Mesodermal cell (in vitro differentiated cells): Measurements from ENCODE around the gene CHMP2B.
A peak's percentile ranks its signal among the peaks of the same experiment; 100 is the strongest.

Source experiments
- H3K27ac ChIP-seq: 2 replicates; pipeline ENCODE4 v1.7.0; 2013; ENCODE audit warnings: mild to moderate bottlenecking, low read depth, low read length, moderate library complexity; ENCODE audit not compliant: severe bottlenecking
- H3K36me3 ChIP-seq: 2 replicates; pipeline ENCODE4 v1.7.1; 2013; ENCODE audit warnings: mild to moderate bottlenecking, low read length, moderate library complexity; ENCODE audit not compliant: control insufficient read depth, insufficient read depth
- H3K4me1 ChIP-seq: one replicate; pipeline ENCODE4 v1.7.1; 2013; ENCODE audit warnings: mild to moderate bottlenecking, low read length; ENCODE audit not compliant: insufficient read depth, control insufficient read depth, poor library complexity, severe bottlenecking
- H3K4me3 ChIP-seq: 2 replicates; pipeline ENCODE4 v1.7.0; 2013; ENCODE audit warnings: low read length, control low read depth, mild to moderate bottlenecking; ENCODE audit not compliant: insufficient read depth, poor library complexity, severe bottlenecking; ENCODE audit errors: extremely low read depth
- H3K9me3 ChIP-seq: 2 replicates; pipeline ENCODE4 v1.7.1; 2013; ENCODE audit warnings: mild to moderate bottlenecking, low read length, moderate library complexity; ENCODE audit not compliant: control insufficient read depth
- WGBS, 2 experiments: methylation state at CpG; one replicate each; pipeline ENCODE4 v1.1.5; 2013; ENCODE audit warnings: missing lambda C conversion rate in 2 of 2; ENCODE audit not compliant: insufficient coverage in 2 of 2; 5-methylcytosine and 5-hydroxymethylcytosine counted together

The CHMP2B gene

DNA sequence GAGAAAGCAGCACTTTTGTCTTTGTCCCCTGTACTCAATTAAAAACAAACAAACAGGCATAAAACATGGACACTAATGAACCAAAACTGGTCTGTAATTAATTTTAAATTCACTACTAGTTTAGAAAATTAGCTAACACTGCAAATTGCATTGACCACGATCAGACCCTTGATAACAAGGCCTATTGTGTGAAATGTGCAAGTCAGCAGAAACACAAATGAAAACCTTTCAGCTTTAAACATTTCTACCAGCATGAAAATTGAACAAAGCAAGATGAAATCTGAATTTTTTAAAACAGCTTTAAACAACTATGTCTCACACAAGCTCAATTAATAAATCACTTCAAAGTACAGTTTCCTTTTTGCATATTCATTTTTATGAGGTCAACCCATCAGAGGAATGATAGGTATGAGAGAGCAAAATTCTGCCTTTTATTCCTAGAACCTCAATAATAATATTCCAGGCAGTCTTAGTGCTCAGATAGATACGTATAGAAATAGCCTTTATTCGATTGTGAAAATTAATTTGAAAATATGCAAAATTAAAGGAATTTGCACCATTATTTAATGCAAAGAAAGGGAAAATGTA, 27.0 kb upstream of the CHMP2B start:
- Histone ChIP-seq H3K27ac (no peak overlapping the region), H3K4me1 (no peaks in the 10 kb centered on the region), H3K9me3 (peaks cover 6% of the 10 kb centered on the region), H3K4me3 (no peak overlapping the region), H3K36me3 (no peaks in the 10 kb centered on the region)
- no CpG with 5 or more reads among the region's 3 CpGs for WGBS, 2 experiments

DNA sequence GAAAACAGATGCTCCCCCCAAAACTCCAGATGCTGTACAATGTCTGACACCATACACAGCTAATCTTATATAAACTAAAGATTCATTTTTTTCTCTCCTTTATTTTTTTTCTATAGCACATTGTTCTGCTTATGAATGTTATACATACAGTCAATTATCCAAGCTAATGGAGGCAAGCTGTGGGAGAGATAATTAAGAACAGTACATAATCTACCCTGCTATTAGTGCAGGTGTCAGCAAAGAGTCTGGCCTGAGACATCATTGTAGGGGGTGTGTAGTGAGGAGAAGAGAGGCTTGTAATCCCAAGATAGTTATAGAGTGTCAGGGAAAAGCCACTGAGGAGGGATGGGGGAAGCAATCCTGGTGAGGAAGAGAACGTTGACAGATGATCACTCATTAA, 25.4 kb upstream of the CHMP2B start:
- Histone ChIP-seq H3K27ac (no peak overlapping the region), H3K9me3 (no peaks in the 10 kb centered on the region), H3K4me1 (no peaks in the 10 kb centered on the region), H3K36me3 (no peaks in the 10 kb centered on the region), H3K4me3 (no peak overlapping the region)
- no CpG with 5 or more reads among the region's 1 CpG for WGBS, 2 experiments

DNA sequence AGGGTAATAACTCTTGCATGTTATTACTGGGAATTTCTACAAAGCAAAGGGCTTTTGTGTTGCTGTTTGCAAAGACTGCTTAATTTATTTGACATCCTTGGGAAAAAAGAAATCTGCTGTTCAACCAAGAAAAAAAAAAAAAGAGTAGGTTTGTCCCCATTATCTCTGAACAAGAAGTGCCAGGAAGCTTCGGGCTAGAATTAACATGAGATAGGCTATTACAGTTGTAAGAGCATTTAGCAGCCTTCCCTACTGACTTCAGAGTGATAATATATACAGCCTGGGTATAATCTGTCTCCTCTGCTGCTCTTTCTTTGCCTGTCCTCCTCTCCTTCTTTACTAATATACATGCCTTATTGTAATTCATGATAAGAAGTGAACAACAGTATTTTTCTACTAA, 23.3 kb upstream of the CHMP2B start:
- Histone ChIP-seq H3K27ac (no peak overlapping the region), H3K9me3 (no peaks in the 10 kb centered on the region), H3K4me3 (no peak overlapping the region), H3K4me1 (no peaks in the 10 kb centered on the region), H3K36me3 (no peaks in the 10 kb centered on the region)
- WGBS, 2 experiments, result no CpG with 5 or more reads among the region's 1 CpG

DNA sequence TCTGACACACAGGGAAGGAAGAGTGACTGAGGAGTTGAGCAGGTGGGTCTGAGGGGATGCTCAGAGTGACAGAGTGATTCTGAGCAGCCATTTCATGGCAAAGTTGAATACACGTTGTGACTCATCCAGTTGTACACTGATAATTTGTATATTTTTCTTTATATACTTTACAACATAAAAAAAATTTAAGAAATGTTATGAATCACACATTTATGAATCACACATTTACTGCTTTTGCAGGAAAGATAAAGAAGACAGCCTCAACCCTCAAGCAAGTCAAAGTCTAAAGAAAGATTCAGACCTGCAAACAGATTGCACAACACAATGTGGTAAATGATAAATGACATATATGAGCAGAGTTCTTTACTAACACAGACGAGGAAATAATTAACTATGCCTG, 21.0 kb upstream of the CHMP2B start:
- H3K27ac ChIP-seq, result no peak overlapping the region
- no peak overlapping the region for H3K4me3 ChIP-seq
- no CpG with 5 or more reads among the region's 2 CpGs for WGBS, 2 experiments
- H3K36me3 ChIP-seq, result no peaks in the 10 kb centered on the region
- H3K4me1 ChIP-seq, result no peaks in the 10 kb centered on the region
- no peaks in the 10 kb centered on the region for H3K9me3 ChIP-seq

GRCh38 chr3:87206635-87207034, 20.5 kb upstream of the CHMP2B start:
- 80% methylated on average over 1 of the region's 1 CpG; no CpG with 5 or more reads in 1 of the 2 experiments for WGBS, 2 experiments
- Histone ChIP-seq H3K9me3 (no peaks in the 10 kb centered on the region), H3K4me1 (no peaks in the 10 kb centered on the region), H3K36me3 (no peaks in the 10 kb centered on the region), H3K4me3 (no peak overlapping the region), H3K27ac (no peak overlapping the region)

DNA sequence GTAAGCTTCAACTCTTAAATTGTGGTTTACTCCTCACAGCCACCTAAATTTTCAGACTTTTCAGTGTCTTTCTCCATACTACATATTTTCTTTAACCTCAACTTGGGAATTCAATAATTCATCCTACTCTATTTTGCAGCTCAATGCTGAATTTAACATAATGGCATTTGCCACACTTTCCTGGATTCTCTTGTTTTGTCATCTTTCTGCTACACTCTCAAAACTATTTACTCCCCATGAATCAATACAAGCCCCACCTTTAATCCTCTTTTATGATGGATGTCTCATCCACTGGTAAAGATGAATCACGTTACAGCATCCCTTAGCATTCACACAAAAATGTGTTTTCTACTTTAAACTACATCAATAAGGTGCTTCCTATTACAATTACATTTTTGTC, 19.6 kb upstream of the CHMP2B start:
- H3K4me1 ChIP-seq, result no peaks in the 10 kb centered on the region
- H3K36me3 ChIP-seq, result no peaks in the 10 kb centered on the region
- H3K4me3 ChIP-seq, result no peak overlapping the region
- WGBS, 2 experiments, result 100% methylated on average over 1 of the region's 1 CpG; no CpG with 5 or more reads in 1 of the 2 experiments
- H3K27ac ChIP-seq, result no peak overlapping the region
- H3K9me3 ChIP-seq, result no peaks in the 10 kb centered on the region

DNA sequence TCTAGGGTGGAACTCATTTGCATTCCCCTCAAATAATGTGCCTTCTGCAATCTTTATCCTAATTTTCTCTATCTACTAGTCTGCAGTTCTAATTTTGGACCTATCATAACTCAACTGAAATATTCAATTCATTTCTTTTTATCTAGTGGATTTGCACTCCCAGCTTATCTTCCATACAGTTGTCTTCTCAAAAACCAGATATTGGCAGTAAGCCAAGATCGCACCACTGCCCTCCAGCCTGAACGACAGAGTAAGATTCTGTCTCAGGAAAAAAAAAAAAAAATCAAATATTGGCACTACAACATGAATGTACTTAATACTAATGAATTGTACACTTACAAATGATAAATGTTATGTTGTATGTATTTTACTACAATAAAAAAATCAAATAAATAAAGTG, 18.0 kb upstream of the CHMP2B start:
- WGBS, 2 experiments, result no CpG with 5 or more reads among the region's 2 CpGs
- no peaks in the 10 kb centered on the region for H3K4me1 ChIP-seq
- no peaks in the 10 kb centered on the region for H3K36me3 ChIP-seq
- no peaks in the 10 kb centered on the region for H3K9me3 ChIP-seq
- H3K27ac ChIP-seq, result no peak overlapping the region
- no peak overlapping the region for H3K4me3 ChIP-seq

DNA sequence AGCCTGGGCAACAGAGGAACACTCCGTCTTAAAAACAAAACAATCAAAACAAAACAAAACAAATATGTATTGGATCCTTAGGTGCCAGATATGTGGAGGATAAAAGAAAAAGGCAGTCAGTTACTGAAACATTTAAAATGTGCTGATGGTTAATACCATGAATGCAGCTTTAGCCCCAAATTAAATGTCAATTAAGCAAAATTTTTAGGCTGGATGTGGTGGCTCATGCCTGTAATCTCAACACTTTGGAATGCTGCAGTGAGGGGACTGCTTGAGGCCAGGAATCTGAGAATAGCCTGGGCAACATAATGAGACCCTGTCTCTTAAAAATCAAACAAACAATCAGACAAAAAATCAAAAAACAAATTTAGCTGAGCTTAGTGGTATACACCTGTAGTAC, 8.5 kb upstream of the CHMP2B start:
- H3K27ac ChIP-seq, result no peak overlapping the region
- no peaks in the 10 kb centered on the region for H3K9me3 ChIP-seq
- WGBS, 2 experiments, result no CpG with 5 or more reads among the region's 1 CpG
- H3K36me3 ChIP-seq, result no peaks in the 10 kb centered on the region
- H3K4me1 ChIP-seq, result peaks cover 7% of the 10 kb centered on the region
- no peak overlapping the region for H3K4me3 ChIP-seq

- WGBS, 2 experiments, result 84 to 95% methylated on average over 2 of the region's 2 CpGs
- no peaks in the 10 kb centered on the region for H3K36me3 ChIP-seq
These were observed 7.5 kb upstream of the CHMP2B start for GRCh38 chr3:87219611-87220010.

DNA sequence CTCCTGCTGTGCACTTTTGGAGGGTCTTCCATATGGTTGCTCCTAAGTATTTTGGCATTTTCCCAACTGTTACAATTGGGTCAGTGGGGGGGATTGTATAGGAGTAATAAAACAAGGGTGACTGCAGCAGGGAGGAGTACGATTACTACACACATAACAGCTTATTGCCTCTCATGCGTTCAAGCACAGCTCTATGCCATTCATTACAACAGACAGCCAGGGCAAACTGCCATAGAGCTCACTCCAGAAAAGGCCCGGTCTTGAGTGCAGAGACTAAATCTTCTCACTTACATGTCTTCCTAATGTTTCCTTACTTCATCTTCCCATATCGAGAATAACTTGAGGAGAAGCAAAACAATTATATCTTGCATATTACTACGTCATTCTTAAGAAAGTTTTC, 1.4 kb upstream of the CHMP2B start:
- H3K27ac ChIP-seq, result no peak overlapping the region
- H3K4me1 ChIP-seq, result no peaks in the 10 kb centered on the region
- 82 to 98% methylated on average over 3 to 4 of the region's 5 CpGs for WGBS, 2 experiments
- no peaks in the 10 kb centered on the region for H3K9me3 ChIP-seq
- H3K4me3 ChIP-seq, result no peak overlapping the region
- no peaks in the 10 kb centered on the region for H3K36me3 ChIP-seq

More at GRCh38 chr3:87219611-87220010, 7.5 kb upstream of the CHMP2B start:
- no peak overlapping the region for H3K4me3 ChIP-seq
- peaks cover 7% of the 10 kb centered on the region for H3K4me1 ChIP-seq
- no peaks in the 10 kb centered on the region for H3K9me3 ChIP-seq
- H3K27ac ChIP-seq, result no peak overlapping the region

DNA sequence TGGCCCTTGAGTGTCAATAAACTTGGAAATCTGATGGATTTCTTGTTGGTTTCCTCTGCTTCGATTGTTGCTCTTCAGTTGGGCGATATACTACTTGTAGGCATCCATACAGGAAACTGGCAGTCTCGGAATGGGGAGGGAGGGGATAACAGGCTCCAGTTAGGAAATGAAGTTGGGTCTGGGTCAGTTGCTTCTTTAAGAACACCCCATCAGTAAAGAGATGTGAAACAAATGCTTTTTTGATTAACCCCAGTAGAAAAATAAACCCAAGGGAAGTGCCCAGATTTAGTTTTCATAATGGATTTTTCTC, 681 bp downstream of the CHMP2B start:
- Histone ChIP-seq H3K4me1 (no peaks in the 10 kb centered on the region), H3K4me3 (peak overlapping the region; percentile 98), H3K36me3 (peaks cover 4% of the 10 kb centered on the region), H3K9me3 (no peaks in the 10 kb centered on the region), H3K27ac (peak overlapping the region; percentile 77)
- 0% methylated on average over 3 of the region's 3 CpGs for WGBS, 2 experiments
